Natural killer cell (primary cell): ENCODE data around the gene STT3B. TPM values are rescaled to one million over a fixed set of nuclear protein-coding genes. Genes with fewer than 3 reads are reported as not detected.

Source experiments
- ATAC-seq, 3 donors: fragments of 150-1000 bp in 2 of 3; fragments of 200-7000 bp in 1 of 3; cut with Tn5 transposase; 1 replicate in 1 of 3; 2 replicates in 2 of 3; pipeline ENCODE4 v1.10.0; 2021; ENCODE audit warnings: mild to moderate bottlenecking in 2 of 3, moderate library complexity in 2 of 3
- DNase-seq, 2 donors: peaks; one replicate each; pipeline versions ENCODE4 v3.0.0 to v3.0.0-alpha.2; 2013 to 2021; ENCODE audit warnings: mixed read lengths in 1 of 2
- H3K27ac ChIP-seq: one replicate; pipeline ENCODE4 v1.5.1; 2013; ENCODE audit warnings: mild to moderate bottlenecking, low read length
- H3K27me3 ChIP-seq: one replicate; pipeline ENCODE4 v1.6.1; 2013; ENCODE audit warnings: low read length; ENCODE audit not compliant: control insufficient read depth, insufficient read depth
- H3K36me3 ChIP-seq: one replicate; pipeline ENCODE4 v1.6.1; 2013; ENCODE audit warnings: low read length; ENCODE audit not compliant: control insufficient read depth, insufficient read depth
- H3K4me1 ChIP-seq: one replicate; pipeline ENCODE4 v1.6.1; 2013; ENCODE audit warnings: low read length; ENCODE audit not compliant: control insufficient read depth, insufficient read depth
- H3K4me3 ChIP-seq: one replicate; pipeline ENCODE4 v1.5.1; 2013; ENCODE audit warnings: low read length
- H3K9me3 ChIP-seq: one replicate; pipeline ENCODE4 v1.6.1; 2013; ENCODE audit warnings: low read length; ENCODE audit not compliant: control insufficient read depth, insufficient read depth
- H3K27ac Mint-ChIP-seq, 2 donors: one replicate each; pipeline ENCODE4 v1.8.0; 2022; ENCODE audit warnings: mild to moderate bottlenecking in 2 of 2, mixed read lengths in 2 of 2, moderate library complexity in 1 of 2
- H3K27me3 Mint-ChIP-seq, 2 donors: one replicate each; pipeline ENCODE4 v1.8.0; 2022; ENCODE audit warnings: low read depth in 2 of 2, mixed read lengths in 2 of 2
- H3K36me3 Mint-ChIP-seq: one replicate; pipeline ENCODE4 v1.8.0; 2022; ENCODE audit warnings: mixed read lengths
- H3K4me1 Mint-ChIP-seq, 2 donors: one replicate each; pipeline ENCODE4 v1.8.0; 2022; ENCODE audit warnings: mixed read lengths in 2 of 2
- H3K4me3 Mint-ChIP-seq: one replicate; pipeline ENCODE4 v1.8.0; 2022; ENCODE audit warnings: mild to moderate bottlenecking, moderate library complexity, mixed read lengths
- H3K9me3 Mint-ChIP-seq, 2 donors: one replicate each; pipeline ENCODE4 v1.8.0; 2022; ENCODE audit warnings: mixed read lengths in 2 of 2
- WGBS: methylation state at CpG from one replicate; pipeline ENCODE4 v1.1.7; 2013; ENCODE audit warnings: missing lambda C conversion rate; ENCODE audit not compliant: insufficient coverage; 5-methylcytosine and 5-hydroxymethylcytosine counted together
- intact Hi-C: fragments of 100-400 bp; cut with micrococcal nuclease; formaldehyde crosslinking; loops from one replicate; pipeline ENCODE4 v1.14.2; 2022
- total RNA-seq, 4 donors: library from RNA; stranded (reverse); fragments of 120-200 nt in 1 of 4; gene quantifications; one replicate each; pipeline versions ENCODE4 v1.2.3 to v1.2.4, GENCODE V29; 2013 to 2022
- TF ChIP-seq, protein P1 (sequence below): fragments of 200-600 bp; IDR thresholded peaks from one replicate; pipeline ENCODE4 v1.8.0; 2022; ENCODE audit warnings: antibody characterized with exemption

The STT3B gene
- total RNA-seq, 3 donors from 2014 or later (not counting 1 experiment from before 2014, with no cell fraction given), result 83.4 to 132 (median 99.0) TPM

DNA sequence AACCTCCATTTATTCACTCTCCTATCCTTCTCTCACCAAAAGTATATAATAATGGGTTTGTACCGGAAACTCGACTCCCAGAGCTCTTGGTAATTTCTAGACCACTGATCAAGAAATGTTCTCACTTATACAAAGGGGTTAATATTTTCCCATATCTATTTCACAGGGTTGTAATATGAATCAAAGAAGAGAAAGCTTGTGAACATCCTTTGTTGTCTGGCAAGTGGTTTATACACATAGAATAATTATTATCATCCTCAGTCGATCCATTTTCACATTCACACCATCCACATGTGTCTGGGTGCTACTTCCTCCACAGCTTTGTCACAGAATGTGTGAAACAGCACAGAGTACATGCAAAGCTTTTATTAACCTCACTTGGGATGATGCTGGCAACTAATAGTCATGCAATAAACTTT lies 29.9 kb upstream of the STT3B start:
- Mint-ChIP-seq H3K4me3 (peak overlapping the region; percentile 69), H3K27ac (peak overlapping the region; percentile 58), H3K36me3 (no peaks in the 10 kb centered on the region), H3K9me3 (no peaks in the 10 kb centered on the region), H3K27me3 (peaks cover 18 to 20% of the 10 kb centered on the region in 2 donors), H3K4me1 (peaks cover 28 to 43% of the 10 kb centered on the region in 2 donors)
- H3K4me3 ChIP-seq, result no peak overlapping the region
- peaks cover 4% of the 10 kb centered on the region for H3K27me3 ChIP-seq
- H3K27ac ChIP-seq, result no peak overlapping the region
- intact Hi-C loops, result loop anchor here (5.0 kb wide), 1 partner anchor 41 kb away; no protein-coding TSS in a partner anchor
- peaks cover 16% of the 10 kb centered on the region for H3K4me1 ChIP-seq
- DNase-seq (peak in 1 of 2 donors; percentile 48), ATAC-seq (peak; percentile 92 to 96 (median 94))
- WGBS, result 18% methylated on average over 1 of the region's 3 CpGs
- H3K9me3 ChIP-seq, result no peaks in the 10 kb centered on the region
- TF ChIP-seq, protein P1, sequence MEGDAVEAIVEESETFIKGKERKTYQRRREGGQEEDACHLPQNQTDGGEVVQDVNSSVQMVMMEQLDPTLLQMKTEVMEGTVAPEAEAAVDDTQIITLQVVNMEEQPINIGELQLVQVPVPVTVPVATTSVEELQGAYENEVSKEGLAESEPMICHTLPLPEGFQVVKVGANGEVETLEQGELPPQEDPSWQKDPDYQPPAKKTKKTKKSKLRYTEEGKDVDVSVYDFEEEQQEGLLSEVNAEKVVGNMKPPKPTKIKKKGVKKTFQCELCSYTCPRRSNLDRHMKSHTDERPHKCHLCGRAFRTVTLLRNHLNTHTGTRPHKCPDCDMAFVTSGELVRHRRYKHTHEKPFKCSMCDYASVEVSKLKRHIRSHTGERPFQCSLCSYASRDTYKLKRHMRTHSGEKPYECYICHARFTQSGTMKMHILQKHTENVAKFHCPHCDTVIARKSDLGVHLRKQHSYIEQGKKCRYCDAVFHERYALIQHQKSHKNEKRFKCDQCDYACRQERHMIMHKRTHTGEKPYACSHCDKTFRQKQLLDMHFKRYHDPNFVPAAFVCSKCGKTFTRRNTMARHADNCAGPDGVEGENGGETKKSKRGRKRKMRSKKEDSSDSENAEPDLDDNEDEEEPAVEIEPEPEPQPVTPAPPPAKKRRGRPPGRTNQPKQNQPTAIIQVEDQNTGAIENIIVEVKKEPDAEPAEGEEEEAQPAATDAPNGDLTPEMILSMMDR, result no peak
- H3K36me3 ChIP-seq, result no peaks in the 10 kb centered on the region

DNA sequence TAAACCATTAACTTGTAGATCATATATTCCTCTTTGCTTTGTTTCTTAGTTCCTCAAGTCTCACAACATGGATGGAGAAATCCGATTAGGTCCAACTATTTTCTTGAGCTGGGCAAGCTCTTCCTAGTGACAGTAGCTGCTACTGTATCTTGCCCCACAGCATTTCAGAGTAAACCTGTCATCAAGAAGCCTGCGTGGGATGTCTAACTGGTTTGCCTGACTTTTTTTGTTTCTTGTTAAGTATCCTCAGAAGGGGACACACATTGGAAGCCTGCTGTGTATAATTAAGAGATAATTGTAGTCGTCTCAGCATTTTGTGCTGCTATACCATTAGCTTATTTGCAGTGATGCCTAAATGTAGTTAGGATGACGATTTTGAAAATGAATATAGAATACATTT lies 29.3 kb upstream of the STT3B start:
- no peaks in the 10 kb centered on the region for H3K9me3 ChIP-seq

DNA sequence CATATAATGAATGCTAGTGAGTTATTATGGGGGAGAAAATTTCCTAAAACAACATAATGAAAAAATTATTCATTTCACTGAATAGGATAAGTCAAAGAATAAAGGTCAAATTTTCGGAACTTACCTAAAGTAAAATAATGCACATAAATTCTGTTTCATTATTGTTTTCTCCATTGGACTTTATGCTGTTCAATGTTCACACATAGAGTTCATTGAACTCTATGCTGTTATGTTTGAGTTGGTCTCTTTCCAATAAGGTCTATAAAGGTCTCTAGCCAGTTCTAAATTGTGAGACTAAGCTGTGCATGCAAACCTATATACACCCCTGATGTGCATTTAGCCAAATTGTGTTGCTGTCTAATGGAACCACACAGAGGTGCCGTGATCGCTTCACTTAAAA lies 28.5 kb upstream of the STT3B start:
- WGBS, result 100% methylated on average over 2 of the region's 3 CpGs
- Mint-ChIP-seq H3K4me1 (peaks cover 28 to 50% of the 10 kb centered on the region in 2 donors), H3K27ac (no peak overlapping the region), H3K9me3 (no peaks in the 10 kb centered on the region), H3K36me3 (no peaks in the 10 kb centered on the region), H3K27me3 (peaks cover 12 to 18% of the 10 kb centered on the region in 2 donors), H3K4me3 (no peak overlapping the region)
- DNase-seq, result no peak
- Histone ChIP-seq H3K27ac (no peak overlapping the region), H3K9me3 (no peaks in the 10 kb centered on the region), H3K36me3 (no peaks in the 10 kb centered on the region), H3K4me1 (peaks cover 16% of the 10 kb centered on the region), H3K4me3 (no peak overlapping the region), H3K27me3 (peaks cover 4% of the 10 kb centered on the region)
- no peak for ATAC-seq
- intact Hi-C loops, result loop anchor here (5.0 kb wide), 1 partner anchor 42 kb away; no protein-coding TSS in a partner anchor
- TF ChIP-seq, protein P1, result no peak

More for the DNA sequence above, 29.3 kb upstream of the STT3B start:
- Histone ChIP-seq H3K4me3 (no peak overlapping the region), H3K27me3 (peaks cover 4% of the 10 kb centered on the region), H3K4me1 (peaks cover 16% of the 10 kb centered on the region), H3K27ac (no peak overlapping the region), H3K36me3 (no peaks in the 10 kb centered on the region)
- TF ChIP-seq, protein P1, result no peak
- 93% methylated on average over 4 of the region's 4 CpGs for WGBS
- peak overlapping the region in 1 of 2 donors; percentile 58 for H3K27ac Mint-ChIP-seq
- no peaks in the 10 kb centered on the region for H3K9me3 Mint-ChIP-seq
- intact Hi-C loops, result loop anchor here (5.0 kb wide), 1 partner anchor 41 kb away; no protein-coding TSS in a partner anchor
- no peak for DNase-seq
- no peaks in the 10 kb centered on the region for H3K36me3 Mint-ChIP-seq
- H3K27me3 Mint-ChIP-seq, result peaks cover 18 to 19% of the 10 kb centered on the region in 2 donors
- H3K4me1 Mint-ChIP-seq, result peaks cover 28 to 45% of the 10 kb centered on the region in 2 donors
- peak overlapping the region; percentile 69 for H3K4me3 Mint-ChIP-seq
- no peak for ATAC-seq
